NCI-H69 (cell line): Measurements from ENCODE around the gene HCFC1.
"Not testable (repeated sequence)": the region's sequence is repeated elsewhere in the genome, so short reads cannot be mapped to it uniquely, and the experiment has no call there.

Source experiments
- DNase-seq: peaks from one replicate; lab custom pipeline; 2025; lab: John Stamatoyannopoulos, UW

Gene HCFC1

GRCh38 chrX:154008521-154008920, 36.9 kb upstream of the HCFC1 start:
- peak; percentile 6 for DNase-seq

GRCh38 chrX:154006947-154007346, 35.3 kb upstream of the HCFC1 start:
- DNase-seq: no peak

- no peak for DNase-seq
Measured at GRCh38 chrX:154004315-154004714, 32.7 kb upstream of the HCFC1 start.

GRCh38 chrX:154002215-154002719, 30.6 kb upstream of the HCFC1 start:
- peak; percentile 76 for DNase-seq

GRCh38 chrX:154000051-154000450, 28.4 kb upstream of the HCFC1 start:
- peak; percentile 16 for DNase-seq

GRCh38 chrX:153999359-154000037, 27.9 kb upstream of the HCFC1 start:
- no peak for DNase-seq

- DNase-seq: no peak
Measured at GRCh38 chrX:153995504-153995903, 23.9 kb upstream of the HCFC1 start.

GRCh38 chrX:153994398-153994797, 22.8 kb upstream of the HCFC1 start:
- not testable (repeated sequence) for DNase-seq

GRCh38 chrX:153993978-153994377, 22.4 kb upstream of the HCFC1 start:
- DNase-seq: no peak

- peak; percentile 30 for DNase-seq
Measured at GRCh38 chrX:153993079-153993478, 21.5 kb upstream of the HCFC1 start.

GRCh38 chrX:153992180-153992579, 20.6 kb upstream of the HCFC1 start:
- no peak for DNase-seq

GRCh38 chrX:153991013-153991580, 19.5 kb upstream of the HCFC1 start:
- DNase-seq: no peak

GRCh38 chrX:153989973-153990655, 18.5 kb upstream of the HCFC1 start:
- DNase-seq: no peak

- no peak for DNase-seq
Measured at GRCh38 chrX:153988493-153988892, 16.9 kb upstream of the HCFC1 start.

GRCh38 chrX:153984351-153985178, 12.9 kb upstream of the HCFC1 start:
- DNase-seq: no peak

- no peak for DNase-seq
Measured at GRCh38 chrX:153983321-153983801, 11.7 kb upstream of the HCFC1 start.

- DNase-seq: no peak
Measured at GRCh38 chrX:153981771-153982533, 10.3 kb upstream of the HCFC1 start.

GRCh38 chrX:153981231-153981630, 9.6 kb upstream of the HCFC1 start:
- DNase-seq: no peak

- DNase-seq: not testable (repeated sequence)
Measured at GRCh38 chrX:153980394-153980793, 8.8 kb upstream of the HCFC1 start.

- DNase-seq: peak; percentile 25
Measured at GRCh38 chrX:153974726-153975286, 3.2 kb upstream of the HCFC1 start.
